PC-9 (cell line): ENCODE data around the gene TMEM184C. TPM values are rescaled to one million over a fixed set of nuclear protein-coding genes. Genes with fewer than 3 reads are reported as not detected.

Experiments used
- BruUV-seq: library from RNA; stranded (reverse); fragments of 400-500 nt; replicated peaks from 2 replicates; lab custom pipeline; 2021; lab: Mats Ljungman, UMichigan
- CTCF ChIA-PET: fragments of 300-600 bp; sonication (Branson Sonifier 250); formaldehyde crosslinking; loops from one replicate; lab custom pipeline; 2022; ENCODE audit warnings: antibody characterized with exemption; lab: Charles Lee
- POLR2A ChIA-PET: fragments of 300-600 bp; sonication (Branson Sonifier 250); formaldehyde crosslinking; loops from one replicate; lab custom pipeline; 2022; ENCODE audit warnings: antibody characterized with exemption; ENCODE audit not compliant: unreplicated experiment; lab: Charles Lee
- DNase-seq, 2 experiments: peaks; one replicate each; pipeline versions ENCODE4 v3.0.0 to v3.0.0-alpha.2; 2015 to 2022; ENCODE audit warnings: mixed read lengths in 1 of 2
- H2AFZ ChIP-seq: fragments of 200-600 bp; sonication (generic); 2 replicates; pipeline ENCODE4 v1.8.1; 2017; ENCODE audit warnings: antibody characterized with exemption
- H3F3A ChIP-seq: fragments of 200-600 bp; sonication (generic); 2 replicates; pipeline ENCODE4 v1.8.1; 2017; ENCODE audit warnings: antibody characterized with exemption, mild to moderate bottlenecking, low read depth; ENCODE audit not compliant: insufficient read depth
- H3K27ac ChIP-seq: fragments of 200-600 bp; sonication (generic); 2 replicates; pipeline ENCODE4 v1.6.1; 2016; ENCODE audit warnings: mixed run types
- H3K27me3 ChIP-seq: fragments of 200-600 bp; sonication (generic); 2 replicates; pipeline ENCODE4 v1.6.1; 2016; ENCODE audit warnings: low read depth, mixed run types; ENCODE audit not compliant: insufficient read depth
- H3K36me3 ChIP-seq: fragments of 200-600 bp; sonication (generic); 2 replicates; pipeline ENCODE4 v1.6.1; 2016; ENCODE audit warnings: low read depth, mixed run types
- H3K4me1 ChIP-seq: fragments of 200-600 bp; sonication (generic); replicated peaks from 2 replicates; pipeline ENCODE4 v1.6.1; 2016; ENCODE audit warnings: mixed run types; ENCODE audit not compliant: insufficient read depth
- H3K4me2 ChIP-seq: fragments of 200-600 bp; sonication (generic); 2 replicates; pipeline ENCODE4 v1.6.1; 2017; ENCODE audit warnings: mixed run types
- H3K4me3 ChIP-seq: fragments of 200-600 bp; sonication (generic); 2 replicates; pipeline ENCODE4 v1.6.1; 2016; ENCODE audit warnings: mixed run types
- H3K79me2 ChIP-seq: fragments of 200-600 bp; sonication (generic); 2 replicates; pipeline ENCODE4 v1.6.1; 2017; ENCODE audit warnings: low read depth, mixed run types
- H3K9me2 ChIP-seq: fragments of 200-600 bp; sonication (generic); 2 replicates; pipeline ENCODE4 v1.8.1; 2017; ENCODE audit warnings: mild to moderate bottlenecking; ENCODE audit not compliant: insufficient read depth
- H3K9me3 ChIP-seq: fragments of 200-600 bp; sonication (generic); 2 replicates; pipeline ENCODE4 v1.8.1; 2016; ENCODE audit warnings: low read depth; ENCODE audit not compliant: insufficient read depth
- H4K20me1 ChIP-seq: fragments of 200-600 bp; sonication (generic); 2 replicates; pipeline ENCODE4 v1.8.1; 2017; ENCODE audit not compliant: insufficient read depth
- CTCF ChIP-seq: fragments of 200-600 bp; sonication (generic); conservative IDR thresholded peaks from 2 replicates; pipeline ENCODE4 v1.6.1; 2017; ENCODE audit warnings: mixed run types, antibody characterized with exemption, mild to moderate bottlenecking, moderate library complexity
- EZH2 ChIP-seq: fragments of 200-600 bp; sonication (generic); IDR thresholded peaks from 2 replicates; pipeline ENCODE4 v1.8.0; 2017; ENCODE audit warnings: antibody characterized with exemption, low read depth
- intact Hi-C: fragments of 100-400 bp; cut with micrococcal nuclease; formaldehyde crosslinking; loops from one replicate; pipeline ENCODE4 v1.10.0; 2022; ENCODE audit not compliant: unreplicated experiment
- total RNA-seq: library from RNA; stranded (reverse); gene quantifications from 2 replicates; pipeline ENCODE4 v1.2.3, GENCODE V29; 2021

TMEM184C gene
- total RNA-seq, 1 experiment from 2014 or later = 40.4 TPM

GRCh38 chr4:147607471-147607870, 9.7 kb upstream of the TMEM184C start:
- CTCF ChIA-PET = no interaction called here
- no peaks in the 10 kb centered on the region for H3K36me3 ChIP-seq
- H3K27me3 ChIP-seq = no peaks in the 10 kb centered on the region

GRCh38 chr4:147610686-147611085, 6.5 kb upstream of the TMEM184C start:
- TF ChIP-seq EZH2 = no peak
- no peak for TF ChIP-seq CTCF
- intact Hi-C loops = no loop called here
- POLR2A ChIA-PET = no interaction called here
- no peaks in the 10 kb centered on the region for H4K20me1 ChIP-seq
- no peaks in the 10 kb centered on the region for H3K36me3 ChIP-seq
- no peaks in the 10 kb centered on the region for H3K79me2 ChIP-seq
- H2AFZ ChIP-seq = no peak overlapping the region
- no peaks in the 10 kb centered on the region for H3K27me3 ChIP-seq
- CTCF ChIA-PET = no interaction called here
- H3K4me2 ChIP-seq = no peak overlapping the region
- no peaks in the 10 kb centered on the region for H3F3A ChIP-seq
- H3K9me2 ChIP-seq = no peaks in the 10 kb centered on the region
- no TSS peak for BruUV-seq
- no peak overlapping the region for H3K4me3 ChIP-seq
- DNase-seq = no peak
- H3K4me1 ChIP-seq = no peaks in the 10 kb centered on the region
- H3K9me3 ChIP-seq = no peaks in the 10 kb centered on the region
- no peak overlapping the region for H3K27ac ChIP-seq

More at GRCh38 chr4:147607471-147607870, 9.7 kb upstream of the TMEM184C start:
- H3K27ac ChIP-seq = no peak overlapping the region
- no peaks in the 10 kb centered on the region for H3K4me1 ChIP-seq
- POLR2A ChIA-PET = no interaction called here
- no peaks in the 10 kb centered on the region for H3K79me2 ChIP-seq
- no peaks in the 10 kb centered on the region for H3K9me3 ChIP-seq
- H4K20me1 ChIP-seq = no peaks in the 10 kb centered on the region
- no peaks in the 10 kb centered on the region for H3K9me2 ChIP-seq
- DNase-seq = no peak
- no peak overlapping the region for H2AFZ ChIP-seq
- TF ChIP-seq CTCF (no peak), EZH2 (no peak)
- intact Hi-C loops = no loop called here
- no peaks in the 10 kb centered on the region for H3F3A ChIP-seq
- BruUV-seq = no TSS peak
- no peak overlapping the region for H3K4me2 ChIP-seq
- H3K4me3 ChIP-seq = no peak overlapping the region

GRCh38 chr4:147616849-147617172, 386 bp upstream of the TMEM184C start:
- no peaks in the 10 kb centered on the region for H3F3A ChIP-seq
- CTCF ChIA-PET = interaction anchor here (0.6 to 2.4 kb wide), 5 partner anchors 20 to 250 kb away, joined by 3 to 9 read pairs (median 3); no protein-coding TSS in a partner anchor
- no peaks in the 10 kb centered on the region for H3K36me3 ChIP-seq
- peak overlapping the region; percentile 97 for H3K4me2 ChIP-seq
- peaks cover 30% of the 10 kb centered on the region for H3K79me2 ChIP-seq
- intact Hi-C loops = loop anchor here (1.0 to 5.0 kb wide), 3 partner anchors 20 to 1885 kb away; partner anchors contain the start of gene PRMT9
- POLR2A ChIA-PET = interaction anchor here (0.5 to 1.3 kb wide), 6 partner anchors 8 to 538 kb away, joined by 3 to 20 read pairs (median 5); no protein-coding TSS in a partner anchor
- H3K9me2 ChIP-seq = no peaks in the 10 kb centered on the region
- no peak for DNase-seq
- no peaks in the 10 kb centered on the region; the same call in 1 of the 2 replicates for H3K4me1 ChIP-seq
- no peaks in the 10 kb centered on the region for H3K27me3 ChIP-seq
- peak overlapping the region; percentile 84 for H3K4me3 ChIP-seq
- TF ChIP-seq EZH2 (no peak), CTCF (no peak)
- no peaks in the 10 kb centered on the region for H3K9me3 ChIP-seq
- TSS peak; percentile 79 for BruUV-seq
- no peaks in the 10 kb centered on the region for H4K20me1 ChIP-seq
- H2AFZ ChIP-seq = peak overlapping the region; percentile 79
- no peak overlapping the region for H3K27ac ChIP-seq
